DOHH2 (cell line): ENCODE results near the gene WASHC2C.
"Not testable (repeated sequence)": the region's sequence is repeated elsewhere in the genome, so short reads cannot be mapped to it uniquely, and the experiment has no call there.

Source experiments
- CTCF ChIP-seq: fragments of 200-600 bp; sonication (generic); IDR thresholded peaks from one replicate; pipeline ENCODE4 v1.5.1; 2014; ENCODE audit warnings: antibody characterized with exemption, mild to moderate bottlenecking, low read depth, low read length; ENCODE audit not compliant: poor library complexity, severe bottlenecking
- EZH2phosphoT487 ChIP-seq: fragments of 200-600 bp; sonication (generic); IDR thresholded peaks from 2 replicates; pipeline ENCODE4 v1.6.1; 2017; ENCODE audit warnings: borderline replicate concordance, mild to moderate bottlenecking, antibody characterized with exemption, low read length, moderate library complexity, mixed read lengths

DNA sequence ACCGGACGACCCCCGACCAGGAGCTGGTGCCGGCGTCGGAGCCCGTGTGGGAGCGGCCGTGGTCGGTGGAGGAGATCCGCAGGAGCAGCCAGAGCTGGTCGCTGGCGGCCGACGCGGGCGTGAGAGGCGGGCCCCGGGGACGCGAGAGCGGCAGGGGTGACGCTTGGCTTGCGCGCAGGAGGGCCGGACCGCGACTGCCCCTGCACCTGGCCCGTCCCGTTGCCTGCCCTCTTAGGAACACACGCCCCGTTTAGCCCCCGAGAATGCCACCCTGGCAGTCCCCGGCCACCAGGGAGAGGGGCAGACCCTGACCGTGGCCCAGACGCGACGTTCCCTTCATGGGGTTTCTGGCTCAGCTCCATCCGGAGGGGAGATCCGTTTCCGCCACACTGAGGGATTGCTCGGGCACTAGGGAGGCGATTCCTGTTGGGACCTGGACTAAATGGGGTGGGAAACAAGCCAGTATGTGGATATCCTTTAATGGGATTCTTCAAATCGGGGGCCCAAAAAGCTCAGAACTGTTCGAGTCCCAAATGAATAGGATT, 427 bp downstream of the WASHC2C start:
- not testable (repeated sequence) for TF ChIP-seq CTCF, EZH2phosphoT487
